GM23338 (cell line): ENCODE data around the gene FGG. TPM values are rescaled to one million over a fixed set of nuclear protein-coding genes. Genes with fewer than 3 reads are reported as not detected.

ENCODE experiments used
- ATAC-seq: fragments of 200-7000 bp; cut with Tn5 transposase; 3 replicates; pipeline ENCODE4 v1.9.1; 2020
- DNase-seq: peaks from one replicate; pipeline ENCODE4 v3.0.0-alpha.2; 2015; ENCODE audit warnings: low spot score
- H2AFZ ChIP-seq: fragments of 200-600 bp; sonication (generic); 2 replicates; pipeline ENCODE4 v1.8.0; 2016; ENCODE audit warnings: antibody characterized with exemption, mild to moderate bottlenecking, moderate library complexity
- H3F3A ChIP-seq: fragments of 200-600 bp; sonication (generic); replicated peaks from 2 replicates; pipeline ENCODE4 v1.8.0; 2017; ENCODE audit warnings: antibody characterized with exemption, mixed run types, low read depth
- H3K27ac ChIP-seq: fragments of 200-600 bp; sonication (generic); 2 replicates; pipeline ENCODE4 v1.6.1; 2016; ENCODE audit warnings: low read depth
- H3K27me3 ChIP-seq: fragments of 200-600 bp; sonication (generic); 2 replicates; pipeline ENCODE4 v1.8.0; 2016; ENCODE audit warnings: mild to moderate bottlenecking, mixed run types, moderate library complexity; ENCODE audit not compliant: insufficient read depth
- H3K36me3 ChIP-seq: fragments of 200-600 bp; sonication (generic); 2 replicates; pipeline ENCODE4 v1.8.0; 2016; ENCODE audit warnings: mild to moderate bottlenecking; ENCODE audit not compliant: insufficient read depth
- H3K4me1 ChIP-seq: fragments of 200-600 bp; sonication (generic); 2 replicates; pipeline ENCODE4 v1.8.0; 2016; ENCODE audit warnings: mild to moderate bottlenecking, moderate library complexity; ENCODE audit not compliant: insufficient read depth
- H3K4me2 ChIP-seq: fragments of 200-600 bp; sonication (generic); 2 replicates; pipeline ENCODE4 v1.7.1; 2017; ENCODE audit warnings: mixed run types
- H3K4me3 ChIP-seq: fragments of 200-600 bp; sonication (generic); 2 replicates; pipeline ENCODE4 v1.6.1; 2016; ENCODE audit warnings: mixed run types
- H3K79me2 ChIP-seq: fragments of 200-600 bp; sonication (generic); replicated peaks from 2 replicates; pipeline ENCODE4 v1.8.0; 2017; ENCODE audit warnings: mild to moderate bottlenecking; ENCODE audit not compliant: insufficient read depth
- H3K9me2 ChIP-seq: fragments of 200-600 bp; sonication (generic); 2 replicates; pipeline ENCODE4 v1.8.0; 2017; ENCODE audit not compliant: insufficient read depth
- H4K20me1 ChIP-seq: fragments of 200-600 bp; sonication (generic); replicated peaks from 2 replicates; pipeline ENCODE4 v1.8.0; 2017; ENCODE audit warnings: mild to moderate bottlenecking; ENCODE audit not compliant: insufficient read depth
- H3K27ac Mint-ChIP-seq: 2 replicates; pipeline ENCODE4 v1.8.0; 2020; ENCODE audit warnings: inconsistent platforms, mild to moderate bottlenecking, moderate library complexity, mixed read lengths
- H3K27me3 Mint-ChIP-seq: 3 replicates; pipeline ENCODE4 v1.8.0; 2022; ENCODE audit warnings: low read depth, mild to moderate bottlenecking, moderate library complexity, mixed read lengths, inconsistent platforms; ENCODE audit not compliant: insufficient read depth, poor library complexity
- H3K36me3 Mint-ChIP-seq: 3 replicates; pipeline ENCODE4 v1.8.0; 2021; ENCODE audit warnings: low read depth, mild to moderate bottlenecking, inconsistent platforms, moderate library complexity, mixed read lengths
- H3K4me1 Mint-ChIP-seq: 3 replicates; pipeline ENCODE4 v1.8.0; 2020; ENCODE audit warnings: mild to moderate bottlenecking, inconsistent platforms, mixed read lengths
- H3K4me3 Mint-ChIP-seq: 3 replicates; pipeline ENCODE4 v1.8.0; 2021; ENCODE audit warnings: moderate library complexity, mild to moderate bottlenecking, inconsistent platforms, mixed read lengths
- H3K9me3 Mint-ChIP-seq: 3 replicates; pipeline ENCODE4 v1.8.0; 2020; ENCODE audit warnings: moderate library complexity, mild to moderate bottlenecking, inconsistent platforms, mixed read lengths
- CREB1 ChIP-seq: fragments of 250-450 bp; sonication (Bioruptor Pico); IDR thresholded peaks from 2 replicates; pipeline ENCODE4 v1.5.0; 2020; ENCODE audit warnings: low read depth, mild to moderate bottlenecking, moderate library complexity
- EZH2 ChIP-seq: fragments of 200-600 bp; sonication (generic); IDR thresholded peaks from one replicate; pipeline ENCODE4 v1.8.0; 2017; ENCODE audit warnings: antibody characterized with exemption, mild to moderate bottlenecking, low read depth; ENCODE audit not compliant: unreplicated experiment
- EZH2phosphoT487 ChIP-seq: fragments of 200-600 bp; sonication (generic); IDR thresholded peaks from one replicate; pipeline ENCODE4 v1.8.1; 2018; ENCODE audit warnings: antibody characterized with exemption; ENCODE audit not compliant: unreplicated experiment
- JUNB ChIP-seq: IDR thresholded peaks from one replicate; pipeline ENCODE4 v1.6.1; 2016; ENCODE audit warnings: antibody characterized with exemption; ENCODE audit not compliant: unreplicated experiment
- NANOG ChIP-seq: IDR thresholded peaks from 2 replicates; pipeline ENCODE4 v1.6.1; 2016; ENCODE audit warnings: antibody characterized with exemption, borderline replicate concordance
- POLR2AphosphoS5 ChIP-seq: IDR thresholded peaks from 2 replicates; pipeline ENCODE4 v1.6.1; 2016; ENCODE audit warnings: antibody characterized with exemption, low read depth
- STAT1 ChIP-seq: IDR thresholded peaks from one replicate; pipeline ENCODE4 v1.6.1; 2016; ENCODE audit warnings: antibody characterized with exemption; ENCODE audit not compliant: unreplicated experiment
- ZNF114 ChIP-seq: fragments of 250-450 bp; sonication (Bioruptor Pico); IDR thresholded peaks from 2 replicates; pipeline ENCODE4 v1.5.0; 2020; ENCODE audit warnings: mild to moderate bottlenecking, moderate library complexity
- ZNF331 ChIP-seq: fragments of 250-450 bp; sonication (Bioruptor Pico); IDR thresholded peaks from 2 replicates; pipeline ENCODE4 v1.5.0; 2020; ENCODE audit warnings: low read depth, mild to moderate bottlenecking, moderate library complexity
- polyA plus RNA-seq: library from polyadenylated mRNA; unstranded; fragments of >200 nt; fragmentation: Nextera tagmentation; extraction: Ambion mirVana; gene quantifications from 2 replicates; pipeline ENCODE4 v1.2.1, GENCODE V29; 2016
- total RNA-seq: library from RNA; depleted of rRNA; stranded (reverse); fragments of >200 nt; shearing (Covaris generic); gene quantifications from 2 replicates; pipeline ENCODE4 v1.2.3, GENCODE V29; 2014
- TF ChIP-seq, protein P1 (sequence below), 2 experiments: fragments of 200-600 bp in 1 of 2; sonication (generic) in 1 of 2; conservative IDR thresholded peaks; 2 replicates each; pipeline versions ENCODE4 v1.5.1 to v1.6.1; 2016 to 2017; ENCODE audit warnings: antibody characterized with exemption in 2 of 2, low read depth in 2 of 2, mild to moderate bottlenecking in 2 of 2, moderate library complexity in 1 of 2
- TF ChIP-seq, protein P2 (sequence below): fragments of 250-450 bp; sonication (Bioruptor Pico); IDR thresholded peaks from 2 replicates; pipeline ENCODE4 v1.5.0; 2020; ENCODE audit warnings: mild to moderate bottlenecking, moderate library complexity
- TF ChIP-seq, protein P3 (sequence below): IDR thresholded peaks from 2 replicates; pipeline ENCODE4 v1.6.1; 2016; ENCODE audit warnings: antibody characterized with exemption
- TF ChIP-seq, protein P4 (sequence below): IDR thresholded peaks from one replicate; pipeline ENCODE4 v1.6.1; 2018; ENCODE audit warnings: antibody characterized with exemption; ENCODE audit not compliant: unreplicated experiment

Gene FGG
- total and polyA plus RNA-seq, 2 experiments from 2014 or later = not detected

DNA sequence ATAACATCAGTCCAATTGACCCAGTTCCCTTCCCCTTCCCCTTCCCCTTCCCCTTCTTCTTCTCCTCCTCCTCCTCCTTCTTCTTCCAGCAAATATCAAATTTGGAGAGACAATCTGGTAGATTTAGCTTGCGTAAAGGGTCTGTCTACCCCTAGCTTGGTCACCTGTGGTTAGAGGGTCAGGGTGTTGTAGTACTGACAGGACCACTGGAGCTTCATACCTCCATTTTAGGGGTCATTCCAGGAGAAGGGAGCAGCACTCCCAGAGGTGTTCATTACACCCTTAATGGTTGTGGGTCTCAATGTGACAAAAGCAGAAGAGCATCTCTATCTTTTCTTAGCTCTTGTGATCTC is 53.3 kb downstream of the FGG start:
- no peaks in the 10 kb centered on the region for H4K20me1 ChIP-seq
- no peaks in the 10 kb centered on the region; the same call in 2 of the 3 replicates for H3K4me1 Mint-ChIP-seq

More for the DNA sequence above, 53.3 kb downstream of the FGG start:
- no peak for TF ChIP-seq ZNF331 (CRISPR knock-in tag)
- TF ChIP-seq, protein P1, sequence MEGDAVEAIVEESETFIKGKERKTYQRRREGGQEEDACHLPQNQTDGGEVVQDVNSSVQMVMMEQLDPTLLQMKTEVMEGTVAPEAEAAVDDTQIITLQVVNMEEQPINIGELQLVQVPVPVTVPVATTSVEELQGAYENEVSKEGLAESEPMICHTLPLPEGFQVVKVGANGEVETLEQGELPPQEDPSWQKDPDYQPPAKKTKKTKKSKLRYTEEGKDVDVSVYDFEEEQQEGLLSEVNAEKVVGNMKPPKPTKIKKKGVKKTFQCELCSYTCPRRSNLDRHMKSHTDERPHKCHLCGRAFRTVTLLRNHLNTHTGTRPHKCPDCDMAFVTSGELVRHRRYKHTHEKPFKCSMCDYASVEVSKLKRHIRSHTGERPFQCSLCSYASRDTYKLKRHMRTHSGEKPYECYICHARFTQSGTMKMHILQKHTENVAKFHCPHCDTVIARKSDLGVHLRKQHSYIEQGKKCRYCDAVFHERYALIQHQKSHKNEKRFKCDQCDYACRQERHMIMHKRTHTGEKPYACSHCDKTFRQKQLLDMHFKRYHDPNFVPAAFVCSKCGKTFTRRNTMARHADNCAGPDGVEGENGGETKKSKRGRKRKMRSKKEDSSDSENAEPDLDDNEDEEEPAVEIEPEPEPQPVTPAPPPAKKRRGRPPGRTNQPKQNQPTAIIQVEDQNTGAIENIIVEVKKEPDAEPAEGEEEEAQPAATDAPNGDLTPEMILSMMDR (conservative IDR thresholded peaks at IDR 0.05; ENCODE audit: low read depth in 2 of 2) = no peak
- TF ChIP-seq POLR2AphosphoS5 = no peak
- no peak for TF ChIP-seq JUNB
- TF ChIP-seq NANOG = no peak
- TF ChIP-seq CREB1 (CRISPR knock-in tag) = no peak
- TF ChIP-seq, protein P2, sequence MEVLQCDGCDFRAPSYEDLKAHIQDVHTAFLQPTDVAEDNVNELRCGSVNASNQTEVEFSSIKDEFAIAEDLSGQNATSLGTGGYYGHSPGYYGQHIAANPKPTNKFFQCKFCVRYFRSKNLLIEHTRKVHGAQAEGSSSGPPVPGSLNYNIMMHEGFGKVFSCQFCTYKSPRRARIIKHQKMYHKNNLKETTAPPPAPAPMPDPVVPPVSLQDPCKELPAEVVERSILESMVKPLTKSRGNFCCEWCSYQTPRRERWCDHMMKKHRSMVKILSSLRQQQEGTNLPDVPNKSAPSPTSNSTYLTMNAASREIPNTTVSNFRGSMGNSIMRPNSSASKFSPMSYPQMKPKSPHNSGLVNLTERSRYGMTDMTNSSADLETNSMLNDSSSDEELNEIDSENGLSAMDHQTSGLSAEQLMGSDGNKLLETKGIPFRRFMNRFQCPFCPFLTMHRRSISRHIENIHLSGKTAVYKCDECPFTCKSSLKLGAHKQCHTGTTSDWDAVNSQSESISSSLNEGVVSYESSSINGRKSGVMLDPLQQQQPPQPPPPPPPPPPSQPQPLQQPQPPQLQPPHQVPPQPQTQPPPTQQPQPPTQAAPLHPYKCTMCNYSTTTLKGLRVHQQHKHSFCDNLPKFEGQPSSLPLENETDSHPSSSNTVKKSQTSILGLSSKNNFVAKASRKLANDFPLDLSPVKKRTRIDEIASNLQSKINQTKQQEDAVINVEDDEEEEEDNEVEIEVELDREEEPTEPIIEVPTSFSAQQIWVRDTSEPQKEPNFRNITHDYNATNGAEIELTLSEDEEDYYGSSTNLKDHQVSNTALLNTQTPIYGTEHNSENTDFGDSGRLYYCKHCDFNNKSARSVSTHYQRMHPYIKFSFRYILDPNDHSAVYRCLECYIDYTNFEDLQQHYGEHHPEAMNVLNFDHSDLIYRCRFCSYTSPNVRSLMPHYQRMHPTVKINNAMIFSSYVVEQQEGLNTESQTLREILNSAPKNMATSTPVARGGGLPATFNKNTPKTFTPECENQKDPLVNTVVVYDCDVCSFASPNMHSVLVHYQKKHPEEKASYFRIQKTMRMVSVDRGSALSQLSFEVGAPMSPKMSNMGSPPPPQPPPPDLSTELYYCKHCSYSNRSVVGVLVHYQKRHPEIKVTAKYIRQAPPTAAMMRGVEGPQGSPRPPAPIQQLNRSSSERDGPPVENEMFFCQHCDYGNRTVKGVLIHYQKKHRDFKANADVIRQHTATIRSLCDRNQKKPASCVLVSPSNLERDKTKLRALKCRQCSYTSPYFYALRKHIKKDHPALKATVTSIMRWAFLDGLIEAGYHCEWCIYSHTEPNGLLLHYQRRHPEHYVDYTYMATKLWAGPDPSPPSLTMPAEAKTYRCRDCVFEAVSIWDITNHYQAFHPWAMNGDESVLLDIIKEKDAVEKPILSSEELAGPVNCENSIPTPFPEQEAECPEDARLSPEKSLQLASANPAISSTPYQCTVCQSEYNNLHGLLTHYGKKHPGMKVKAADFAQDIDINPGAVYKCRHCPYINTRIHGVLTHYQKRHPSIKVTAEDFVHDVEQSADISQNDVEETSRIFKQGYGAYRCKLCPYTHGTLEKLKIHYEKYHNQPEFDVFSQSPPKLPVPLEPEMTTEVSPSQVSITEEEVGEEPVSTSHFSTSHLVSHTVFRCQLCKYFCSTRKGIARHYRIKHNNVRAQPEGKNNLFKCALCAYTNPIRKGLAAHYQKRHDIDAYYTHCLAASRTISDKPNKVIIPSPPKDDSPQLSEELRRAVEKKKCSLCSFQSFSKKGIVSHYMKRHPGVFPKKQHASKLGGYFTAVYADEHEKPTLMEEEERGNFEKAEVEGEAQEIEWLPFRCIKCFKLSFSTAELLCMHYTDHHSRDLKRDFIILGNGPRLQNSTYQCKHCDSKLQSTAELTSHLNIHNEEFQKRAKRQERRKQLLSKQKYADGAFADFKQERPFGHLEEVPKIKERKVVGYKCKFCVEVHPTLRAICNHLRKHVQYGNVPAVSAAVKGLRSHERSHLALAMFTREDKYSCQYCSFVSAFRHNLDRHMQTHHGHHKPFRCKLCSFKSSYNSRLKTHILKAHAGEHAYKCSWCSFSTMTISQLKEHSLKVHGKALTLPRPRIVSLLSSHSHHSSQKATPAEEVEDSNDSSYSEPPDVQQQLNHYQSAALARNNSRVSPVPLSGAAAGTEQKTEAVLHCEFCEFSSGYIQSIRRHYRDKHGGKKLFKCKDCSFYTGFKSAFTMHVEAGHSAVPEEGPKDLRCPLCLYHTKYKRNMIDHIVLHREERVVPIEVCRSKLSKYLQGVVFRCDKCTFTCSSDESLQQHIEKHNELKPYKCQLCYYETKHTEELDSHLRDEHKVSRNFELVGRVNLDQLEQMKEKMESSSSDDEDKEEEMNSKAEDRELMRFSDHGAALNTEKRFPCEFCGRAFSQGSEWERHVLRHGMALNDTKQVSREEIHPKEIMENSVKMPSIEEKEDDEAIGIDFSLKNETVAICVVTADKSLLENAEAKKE = no peak
- TF ChIP-seq EZH2phosphoT487 = no peak
- TF ChIP-seq, protein P3, sequence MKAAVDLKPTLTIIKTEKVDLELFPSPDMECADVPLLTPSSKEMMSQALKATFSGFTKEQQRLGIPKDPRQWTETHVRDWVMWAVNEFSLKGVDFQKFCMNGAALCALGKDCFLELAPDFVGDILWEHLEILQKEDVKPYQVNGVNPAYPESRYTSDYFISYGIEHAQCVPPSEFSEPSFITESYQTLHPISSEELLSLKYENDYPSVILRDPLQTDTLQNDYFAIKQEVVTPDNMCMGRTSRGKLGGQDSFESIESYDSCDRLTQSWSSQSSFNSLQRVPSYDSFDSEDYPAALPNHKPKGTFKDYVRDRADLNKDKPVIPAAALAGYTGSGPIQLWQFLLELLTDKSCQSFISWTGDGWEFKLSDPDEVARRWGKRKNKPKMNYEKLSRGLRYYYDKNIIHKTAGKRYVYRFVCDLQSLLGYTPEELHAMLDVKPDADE = no peak
- no peak for TF ChIP-seq EZH2
- TF ChIP-seq ZNF114 = no peak
- TF ChIP-seq, protein P4, sequence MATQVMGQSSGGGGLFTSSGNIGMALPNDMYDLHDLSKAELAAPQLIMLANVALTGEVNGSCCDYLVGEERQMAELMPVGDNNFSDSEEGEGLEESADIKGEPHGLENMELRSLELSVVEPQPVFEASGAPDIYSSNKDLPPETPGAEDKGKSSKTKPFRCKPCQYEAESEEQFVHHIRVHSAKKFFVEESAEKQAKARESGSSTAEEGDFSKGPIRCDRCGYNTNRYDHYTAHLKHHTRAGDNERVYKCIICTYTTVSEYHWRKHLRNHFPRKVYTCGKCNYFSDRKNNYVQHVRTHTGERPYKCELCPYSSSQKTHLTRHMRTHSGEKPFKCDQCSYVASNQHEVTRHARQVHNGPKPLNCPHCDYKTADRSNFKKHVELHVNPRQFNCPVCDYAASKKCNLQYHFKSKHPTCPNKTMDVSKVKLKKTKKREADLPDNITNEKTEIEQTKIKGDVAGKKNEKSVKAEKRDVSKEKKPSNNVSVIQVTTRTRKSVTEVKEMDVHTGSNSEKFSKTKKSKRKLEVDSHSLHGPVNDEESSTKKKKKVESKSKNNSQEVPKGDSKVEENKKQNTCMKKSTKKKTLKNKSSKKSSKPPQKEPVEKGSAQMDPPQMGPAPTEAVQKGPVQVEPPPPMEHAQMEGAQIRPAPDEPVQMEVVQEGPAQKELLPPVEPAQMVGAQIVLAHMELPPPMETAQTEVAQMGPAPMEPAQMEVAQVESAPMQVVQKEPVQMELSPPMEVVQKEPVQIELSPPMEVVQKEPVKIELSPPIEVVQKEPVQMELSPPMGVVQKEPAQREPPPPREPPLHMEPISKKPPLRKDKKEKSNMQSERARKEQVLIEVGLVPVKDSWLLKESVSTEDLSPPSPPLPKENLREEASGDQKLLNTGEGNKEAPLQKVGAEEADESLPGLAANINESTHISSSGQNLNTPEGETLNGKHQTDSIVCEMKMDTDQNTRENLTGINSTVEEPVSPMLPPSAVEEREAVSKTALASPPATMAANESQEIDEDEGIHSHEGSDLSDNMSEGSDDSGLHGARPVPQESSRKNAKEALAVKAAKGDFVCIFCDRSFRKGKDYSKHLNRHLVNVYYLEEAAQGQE = no peak
- TF ChIP-seq STAT1 = no peak
- Histone ChIP-seq H2AFZ (no peak overlapping the region), H3K4me3 (no peak overlapping the region), H3K36me3 (no peaks in the 10 kb centered on the region), H3F3A (no peaks in the 10 kb centered on the region), H3K79me2 (no peaks in the 10 kb centered on the region), H3K4me2 (no peak overlapping the region), H3K4me1 (no peaks in the 10 kb centered on the region), H3K27ac (no peak overlapping the region), H3K27me3 (no peaks in the 10 kb centered on the region), H3K9me2 (no peaks in the 10 kb centered on the region)
- Mint-ChIP-seq H3K36me3 (no peaks in the 10 kb centered on the region), H3K4me3 (no peak overlapping the region), H3K9me3 (no peaks in the 10 kb centered on the region), H3K27ac (no peak overlapping the region), H3K27me3 (no peaks in the 10 kb centered on the region)
- DNase-seq = no peak
- ATAC-seq = peak; percentile 23; the same call in 2 of the 3 replicates
